ENCODE measurements around the gene PHF23. TPM values are rescaled to one million over a fixed set of nuclear protein-coding genes. Genes with fewer than 3 reads are reported as not detected.

Gene PHF23
- total and polyA plus RNA-seq, 9 of the 15 experiments (the other 6 are each of a cell fraction or from before 2014, with no cell fraction given): 7.4 to 87.5 (median 33.7) TPM

DNA sequence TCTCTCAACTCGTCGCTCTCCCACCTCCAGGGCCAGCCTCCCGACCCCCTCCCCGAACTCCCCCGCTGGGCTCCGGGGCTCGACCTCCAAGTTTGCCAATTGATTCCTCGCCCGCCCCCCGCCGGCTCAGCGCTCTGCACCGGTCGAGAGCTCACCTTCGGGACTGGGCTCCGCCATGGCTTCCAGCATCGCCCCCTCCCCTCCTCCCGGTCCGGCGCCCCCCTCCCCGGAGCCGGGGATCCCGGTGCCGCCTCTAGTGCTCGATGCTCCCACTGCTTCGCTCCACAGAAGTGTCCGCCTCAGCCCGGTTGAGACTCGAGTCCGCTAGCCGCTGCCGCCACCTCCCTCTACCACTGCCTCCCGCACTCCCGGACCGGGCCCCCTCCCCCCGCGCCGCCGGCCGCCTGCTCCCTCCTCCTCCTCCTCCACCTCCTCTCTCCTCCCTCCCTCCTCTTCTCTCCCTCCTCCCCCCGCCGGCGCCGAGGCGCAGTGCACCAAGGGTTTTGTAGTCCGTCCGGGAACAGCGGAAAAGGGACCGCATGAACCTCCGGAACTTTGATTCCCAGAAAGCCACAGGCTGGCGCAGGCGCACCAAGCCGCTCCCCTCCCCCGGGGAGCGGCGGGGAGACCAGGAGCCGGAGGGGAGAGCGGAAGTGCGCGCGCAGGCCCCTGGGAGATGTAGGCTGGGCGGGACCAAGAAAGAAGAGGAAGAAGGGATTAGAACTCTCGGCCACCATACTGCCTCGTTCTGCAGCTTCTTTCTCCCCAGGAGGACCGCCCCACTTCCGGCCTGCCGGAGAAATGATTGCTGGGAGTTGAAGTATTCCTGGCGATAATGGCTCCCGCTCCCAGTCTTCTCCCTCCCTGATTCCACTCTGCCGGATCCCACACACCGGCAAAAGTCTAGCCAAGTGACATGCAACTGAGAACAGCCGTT is at the start of gene PHF23 (continued):
- TF ChIP-seq FOSL1 (tag; conservative IDR thresholded peaks at IDR 0.05) (no peak), ZNF445 (CRISPR knock-in tag; IDR thresholded peaks at IDR 0.05; ENCODE audit: low read depth) (no peak), CREBBP (IDR thresholded peaks at IDR 0.05; ENCODE audit: low read depth, low read length) (no peak), PTBP1 (IDR thresholded peaks at IDR 0.05; ENCODE audit: low read depth, low read length) (no peak), ZBTB1 (CRISPR knock-in tag; IDR thresholded peaks at IDR 0.05; ENCODE audit: borderline replicate concordance, low read depth) (no peak), PHF20 (IDR thresholded peaks at IDR 0.05; ENCODE audit: partially characterized antibody) (no peak), TAF1 (IDR thresholded peaks at IDR 0.05; ENCODE audit: control insufficient read depth, extremely low read depth, insufficient read depth, low read length, severe bottlenecking) (peak; percentile 68), TCFL5 (CRISPR knock-in tag; conservative IDR thresholded peaks at IDR 0.05) (no peak), KLF16 (IDR thresholded peaks at IDR 0.05) (0 out of 2 replicates have a peak, but pooled peaks have one; percentile 13), MAFK (IDR thresholded peaks at IDR 0.05; ENCODE audit: low read length) (no peak), NFRKB (IDR thresholded peaks at IDR 0.05; ENCODE audit: low read depth) (peak; percentile 38; the same call in 1 of the 2 replicates), ZNF239 (CRISPR knock-in tag; IDR thresholded peaks at IDR 0.05) (no peak), CCAR2 (IDR thresholded peaks at IDR 0.05; ENCODE audit: low read depth, low read length) (no peak), GABPB1 (CRISPR knock-in tag; IDR thresholded peaks at IDR 0.05) (peak; percentile 97)
- TF ChIP-seq, protein P1, sequence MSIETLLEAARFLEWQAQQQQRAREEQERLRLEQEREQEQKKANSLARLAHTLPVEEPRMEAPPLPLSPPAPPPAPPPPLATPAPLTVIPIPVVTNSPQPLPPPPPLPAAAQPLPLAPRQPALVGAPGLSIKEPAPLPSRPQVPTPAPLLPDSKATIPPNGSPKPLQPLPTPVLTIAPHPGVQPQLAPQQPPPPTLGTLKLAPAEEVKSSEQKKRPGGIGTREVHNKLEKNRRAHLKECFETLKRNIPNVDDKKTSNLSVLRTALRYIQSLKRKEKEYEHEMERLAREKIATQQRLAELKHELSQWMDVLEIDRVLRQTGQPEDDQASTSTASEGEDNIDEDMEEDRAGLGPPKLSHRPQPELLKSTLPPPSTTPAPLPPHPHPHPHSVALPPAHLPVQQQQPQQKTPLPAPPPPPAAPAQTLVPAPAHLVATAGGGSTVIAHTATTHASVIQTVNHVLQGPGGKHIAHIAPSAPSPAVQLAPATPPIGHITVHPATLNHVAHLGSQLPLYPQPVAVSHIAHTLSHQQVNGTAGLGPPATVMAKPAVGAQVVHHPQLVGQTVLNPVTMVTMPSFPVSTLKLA (conservative IDR thresholded peaks at IDR 0.05): peak; percentile 66 to 80
- TF ChIP-seq, protein P2, sequence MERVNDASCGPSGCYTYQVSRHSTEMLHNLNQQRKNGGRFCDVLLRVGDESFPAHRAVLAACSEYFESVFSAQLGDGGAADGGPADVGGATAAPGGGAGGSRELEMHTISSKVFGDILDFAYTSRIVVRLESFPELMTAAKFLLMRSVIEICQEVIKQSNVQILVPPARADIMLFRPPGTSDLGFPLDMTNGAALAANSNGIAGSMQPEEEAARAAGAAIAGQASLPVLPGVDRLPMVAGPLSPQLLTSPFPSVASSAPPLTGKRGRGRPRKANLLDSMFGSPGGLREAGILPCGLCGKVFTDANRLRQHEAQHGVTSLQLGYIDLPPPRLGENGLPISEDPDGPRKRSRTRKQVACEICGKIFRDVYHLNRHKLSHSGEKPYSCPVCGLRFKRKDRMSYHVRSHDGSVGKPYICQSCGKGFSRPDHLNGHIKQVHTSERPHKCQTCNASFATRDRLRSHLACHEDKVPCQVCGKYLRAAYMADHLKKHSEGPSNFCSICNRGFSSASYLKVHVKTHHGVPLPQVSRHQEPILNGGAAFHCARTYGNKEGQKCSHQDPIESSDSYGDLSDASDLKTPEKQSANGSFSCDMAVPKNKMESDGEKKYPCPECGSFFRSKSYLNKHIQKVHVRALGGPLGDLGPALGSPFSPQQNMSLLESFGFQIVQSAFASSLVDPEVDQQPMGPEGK (CRISPR knock-in tag; IDR thresholded peaks at IDR 0.05; ENCODE audit: borderline replicate concordance): no peak
- TF ChIP-seq, protein P3, sequence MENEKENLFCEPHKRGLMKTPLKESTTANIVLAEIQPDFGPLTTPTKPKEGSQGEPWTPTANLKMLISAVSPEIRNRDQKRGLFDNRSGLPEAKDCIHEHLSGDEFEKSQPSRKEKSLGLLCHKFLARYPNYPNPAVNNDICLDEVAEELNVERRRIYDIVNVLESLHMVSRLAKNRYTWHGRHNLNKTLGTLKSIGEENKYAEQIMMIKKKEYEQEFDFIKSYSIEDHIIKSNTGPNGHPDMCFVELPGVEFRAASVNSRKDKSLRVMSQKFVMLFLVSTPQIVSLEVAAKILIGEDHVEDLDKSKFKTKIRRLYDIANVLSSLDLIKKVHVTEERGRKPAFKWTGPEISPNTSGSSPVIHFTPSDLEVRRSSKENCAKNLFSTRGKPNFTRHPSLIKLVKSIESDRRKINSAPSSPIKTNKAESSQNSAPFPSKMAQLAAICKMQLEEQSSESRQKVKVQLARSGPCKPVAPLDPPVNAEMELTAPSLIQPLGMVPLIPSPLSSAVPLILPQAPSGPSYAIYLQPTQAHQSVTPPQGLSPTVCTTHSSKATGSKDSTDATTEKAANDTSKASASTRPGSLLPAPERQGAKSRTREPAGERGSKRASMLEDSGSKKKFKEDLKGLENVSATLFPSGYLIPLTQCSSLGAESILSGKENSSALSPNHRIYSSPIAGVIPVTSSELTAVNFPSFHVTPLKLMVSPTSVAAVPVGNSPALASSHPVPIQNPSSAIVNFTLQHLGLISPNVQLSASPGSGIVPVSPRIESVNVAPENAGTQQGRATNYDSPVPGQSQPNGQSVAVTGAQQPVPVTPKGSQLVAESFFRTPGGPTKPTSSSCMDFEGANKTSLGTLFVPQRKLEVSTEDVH (IDR thresholded peaks at IDR 0.05; ENCODE audit: low read depth, partially characterized antibody): peak; percentile 55
- TF ChIP-seq, protein P4, sequence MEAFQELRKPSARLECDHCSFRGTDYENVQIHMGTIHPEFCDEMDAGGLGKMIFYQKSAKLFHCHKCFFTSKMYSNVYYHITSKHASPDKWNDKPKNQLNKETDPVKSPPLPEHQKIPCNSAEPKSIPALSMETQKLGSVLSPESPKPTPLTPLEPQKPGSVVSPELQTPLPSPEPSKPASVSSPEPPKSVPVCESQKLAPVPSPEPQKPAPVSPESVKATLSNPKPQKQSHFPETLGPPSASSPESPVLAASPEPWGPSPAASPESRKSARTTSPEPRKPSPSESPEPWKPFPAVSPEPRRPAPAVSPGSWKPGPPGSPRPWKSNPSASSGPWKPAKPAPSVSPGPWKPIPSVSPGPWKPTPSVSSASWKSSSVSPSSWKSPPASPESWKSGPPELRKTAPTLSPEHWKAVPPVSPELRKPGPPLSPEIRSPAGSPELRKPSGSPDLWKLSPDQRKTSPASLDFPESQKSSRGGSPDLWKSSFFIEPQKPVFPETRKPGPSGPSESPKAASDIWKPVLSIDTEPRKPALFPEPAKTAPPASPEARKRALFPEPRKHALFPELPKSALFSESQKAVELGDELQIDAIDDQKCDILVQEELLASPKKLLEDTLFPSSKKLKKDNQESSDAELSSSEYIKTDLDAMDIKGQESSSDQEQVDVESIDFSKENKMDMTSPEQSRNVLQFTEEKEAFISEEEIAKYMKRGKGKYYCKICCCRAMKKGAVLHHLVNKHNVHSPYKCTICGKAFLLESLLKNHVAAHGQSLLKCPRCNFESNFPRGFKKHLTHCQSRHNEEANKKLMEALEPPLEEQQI (IDR thresholded peaks at IDR 0.05): no peak

Data from K562 (cell line).